Osteoblast (primary cell): ENCODE results near the gene UBASH3A. TPM values are rescaled to one million over a fixed set of nuclear protein-coding genes. Genes with fewer than 3 reads are reported as not detected.

ENCODE experiments used
- DNase-seq: peaks from one replicate; pipeline ENCODE4 v3.0.0; 2011; ENCODE audit warnings: low spot score, mixed read lengths; ENCODE audit not compliant: insufficient read length; ENCODE audit errors: missing footprints
- H2AFZ ChIP-seq: 2 replicates; pipeline ENCODE4 v1.6.0; 2011; ENCODE audit warnings: mild to moderate bottlenecking, low read length
- H3K27ac ChIP-seq: 2 replicates; pipeline ENCODE4 v1.5.1; 2011; ENCODE audit warnings: mild to moderate bottlenecking, low read depth, low read length, moderate library complexity
- H3K27me3 ChIP-seq: 2 replicates; pipeline ENCODE4 v1.6.0; 2012; ENCODE audit warnings: mild to moderate bottlenecking, control low read depth, inconsistent platforms, low read length, moderate library complexity; ENCODE audit not compliant: insufficient read depth
- H3K36me3 ChIP-seq: 2 replicates; pipeline ENCODE4 v1.5.1; 2011; ENCODE audit warnings: mild to moderate bottlenecking, low read length, control low read depth, moderate library complexity; ENCODE audit not compliant: insufficient read depth
- H3K4me1 ChIP-seq: 2 replicates; pipeline ENCODE4 v1.5.1; 2011; ENCODE audit warnings: mild to moderate bottlenecking, low read length, control low read depth, moderate library complexity; ENCODE audit not compliant: insufficient read depth
- H3K4me2 ChIP-seq: 2 replicates; pipeline ENCODE4 v1.6.0; 2011; ENCODE audit warnings: mild to moderate bottlenecking, low read length; ENCODE audit not compliant: insufficient read depth
- H3K4me3 ChIP-seq: fragments of 200-600 bp; sonication (generic); 3 replicates; pipeline ENCODE4 v1.5.1; 2012; ENCODE audit warnings: mild to moderate bottlenecking, low read length, inconsistent platforms; ENCODE audit not compliant: insufficient read depth
- H3K79me2 ChIP-seq: 2 replicates; pipeline ENCODE4 v1.6.0; 2012; ENCODE audit warnings: mild to moderate bottlenecking, low read length, control low read depth, inconsistent platforms; ENCODE audit not compliant: insufficient read depth
- H3K9me3 ChIP-seq: 2 replicates; pipeline ENCODE4 v1.5.1; 2011; ENCODE audit warnings: low read depth, low read length, control low read depth
- H4K20me1 ChIP-seq: 2 replicates; pipeline ENCODE4 v1.6.0; 2012; ENCODE audit warnings: mild to moderate bottlenecking, low read length, control low read depth; ENCODE audit not compliant: insufficient read depth
- CTCF ChIP-seq: IDR thresholded peaks from 2 replicates; pipeline ENCODE4 v1.5.1; 2011; ENCODE audit warnings: mild to moderate bottlenecking, low read depth, low read length, moderate library complexity; ENCODE audit errors: extremely low read depth
- total RNA-seq: library from RNA; depleted of rRNA; stranded (reverse); fragments of >200 nt; gene quantifications from 2 replicates; pipeline ENCODE4 v1.2.3, GENCODE V29; 2012

The UBASH3A gene
- total RNA-seq, 1 donor: not detected

DNA sequence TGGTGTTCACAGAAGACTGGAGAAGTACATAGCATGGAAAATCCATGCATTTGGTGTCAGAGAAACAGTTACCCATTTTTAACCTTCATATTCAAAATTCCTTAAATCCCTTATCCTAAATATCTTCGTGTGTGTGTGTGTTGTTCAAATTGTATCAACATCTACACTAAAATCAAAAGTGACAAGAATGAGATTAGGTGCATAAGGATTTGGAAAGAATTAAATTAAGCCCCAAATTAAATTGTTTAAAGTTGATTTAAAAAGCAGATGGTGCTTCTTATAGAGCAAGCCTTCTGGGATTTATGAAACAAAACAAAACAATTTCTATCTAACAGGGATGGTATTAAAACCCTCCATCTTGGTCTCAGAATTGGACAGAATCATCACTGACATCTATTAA is 87.6 kb downstream of the UBASH3A start:
- H3K27me3 ChIP-seq: no peaks in the 10 kb centered on the region
- H3K4me3 ChIP-seq: no peak overlapping the region
- H3K4me1 ChIP-seq: peaks cover 7% of the 10 kb centered on the region
- no peak overlapping the region for H2AFZ ChIP-seq
- H3K9me3 ChIP-seq: no peaks in the 10 kb centered on the region
- no peak for TF ChIP-seq CTCF
- no peak overlapping the region for H3K4me2 ChIP-seq
- no peaks in the 10 kb centered on the region for H3K36me3 ChIP-seq
- no peaks in the 10 kb centered on the region for H4K20me1 ChIP-seq
- H3K79me2 ChIP-seq: no peaks in the 10 kb centered on the region
- no peak for DNase-seq
- no peak overlapping the region for H3K27ac ChIP-seq

- no peak overlapping the region for H2AFZ ChIP-seq
- no peak for TF ChIP-seq CTCF
- H3K9me3 ChIP-seq: no peaks in the 10 kb centered on the region
- DNase-seq: no peak
- H3K4me3 ChIP-seq: no peak overlapping the region
- H3K4me2 ChIP-seq: no peak overlapping the region
- no peak overlapping the region for H3K27ac ChIP-seq
- no peaks in the 10 kb centered on the region for H3K27me3 ChIP-seq
- H3K4me1 ChIP-seq: peaks cover 12% of the 10 kb centered on the region
- no peaks in the 10 kb centered on the region for H3K36me3 ChIP-seq
- no peaks in the 10 kb centered on the region for H3K79me2 ChIP-seq
- no peaks in the 10 kb centered on the region for H4K20me1 ChIP-seq
Observed at GRCh38 chr21:42492201-42492600, 88.5 kb downstream of the UBASH3A start.

DNA sequence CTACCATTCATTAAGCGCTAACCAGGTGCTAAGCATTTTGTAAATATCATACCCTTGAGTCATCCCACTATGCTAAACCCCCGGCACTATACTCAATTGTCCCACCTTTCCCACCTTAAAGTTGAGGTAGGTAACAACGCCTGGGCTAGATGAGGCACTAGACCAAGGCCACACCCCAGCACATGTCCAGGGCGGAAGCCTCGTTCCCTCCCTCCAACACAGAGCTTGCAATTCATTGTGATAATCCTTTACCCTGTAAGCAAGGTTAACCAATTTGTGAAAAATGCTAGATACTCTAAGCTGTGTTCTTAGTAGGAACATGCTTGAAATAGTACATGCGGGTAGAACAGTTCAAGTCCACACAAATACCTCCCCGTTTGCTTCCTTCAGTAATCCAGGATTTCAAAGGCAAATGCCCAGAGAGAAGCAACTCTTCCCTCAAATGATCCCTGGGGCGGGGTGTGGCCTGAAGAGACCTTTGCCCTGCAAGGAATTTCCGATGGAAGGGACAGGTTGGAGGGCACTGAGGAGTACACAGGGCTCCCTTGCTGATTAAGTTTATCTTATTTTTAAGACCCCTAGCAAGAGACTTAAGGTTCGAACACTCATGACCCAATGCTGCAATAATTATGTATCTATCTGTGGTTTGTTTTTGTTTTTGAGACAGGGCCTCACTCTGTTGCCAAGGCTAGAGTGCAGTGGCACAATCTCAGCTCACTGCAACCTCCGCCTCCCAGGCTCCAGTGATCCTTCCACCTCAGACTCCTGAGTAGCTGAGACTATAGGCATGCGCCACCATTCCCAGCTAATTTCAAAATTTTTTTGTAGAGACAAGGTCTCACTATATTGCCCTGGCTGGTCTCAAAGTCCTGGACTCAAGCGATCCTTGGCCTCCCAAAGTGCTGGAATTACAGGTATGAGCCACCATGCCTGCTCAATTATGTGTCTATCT is 89.7 kb downstream of the UBASH3A start:
- TF ChIP-seq CTCF: no peak
- Histone ChIP-seq H2AFZ (no peak overlapping the region), H3K27ac (no peak overlapping the region), H3K27me3 (no peaks in the 10 kb centered on the region), H4K20me1 (no peaks in the 10 kb centered on the region), H3K36me3 (no peaks in the 10 kb centered on the region), H3K4me1 (peaks cover 12% of the 10 kb centered on the region), H3K9me3 (no peaks in the 10 kb centered on the region), H3K4me3 (no peak overlapping the region), H3K79me2 (no peaks in the 10 kb centered on the region), H3K4me2 (no peak overlapping the region)
- no peak for DNase-seq

DNA sequence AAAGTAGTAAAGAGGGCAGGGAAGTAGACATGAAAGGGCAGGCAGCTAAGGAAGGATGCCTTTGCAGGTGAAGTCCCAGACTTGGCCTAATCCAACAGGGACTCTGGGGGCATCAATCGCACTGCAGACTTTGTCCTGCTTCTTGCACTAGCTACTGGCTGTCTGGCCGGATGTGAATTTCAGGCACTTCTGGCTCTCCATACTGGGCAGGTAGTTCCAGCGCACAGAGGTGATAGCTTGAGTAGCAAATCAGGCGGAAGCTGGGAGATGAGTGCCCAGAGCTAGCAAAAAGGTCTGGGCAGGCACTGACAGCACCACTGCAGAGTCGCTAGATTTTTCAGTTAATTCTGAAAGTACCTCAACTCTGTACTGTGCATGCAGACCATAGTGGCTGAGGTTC is 91.3 kb downstream of the UBASH3A start:
- Histone ChIP-seq H3K27me3 (no peaks in the 10 kb centered on the region), H4K20me1 (no peaks in the 10 kb centered on the region), H3K4me2 (peak overlapping the region; percentile 97), H3K36me3 (no peaks in the 10 kb centered on the region), H2AFZ (no peak overlapping the region), H3K9me3 (no peaks in the 10 kb centered on the region), H3K27ac (no peak overlapping the region), H3K4me1 (peaks cover 12% of the 10 kb centered on the region), H3K4me3 (no peak overlapping the region), H3K79me2 (no peaks in the 10 kb centered on the region)
- no peak for DNase-seq
- TF ChIP-seq CTCF: no peak
